HG03521 (cell line): ENCODE results near the gene ZSWIM3.
"Not testable (repeated sequence)": the region's sequence is repeated elsewhere in the genome, so short reads cannot be mapped to it uniquely, and the experiment has no call there.

Source experiments
- ATAC-seq: cut with Tn5 transposase; IDR thresholded peaks from one replicate; pipeline ENCODE4 v1.9.1; 2021; ENCODE audit warnings: mild to moderate bottlenecking, moderate library complexity; ENCODE audit not compliant: unreplicated experiment

The ZSWIM3 gene

GRCh38 chr20:45859916-45860315 lies 2.5 kb downstream of the ZSWIM3 start:
- ATAC-seq, result no peak

- no peak for ATAC-seq
Observed at GRCh38 chr20:45860560-45861220, 3.3 kb downstream of the ZSWIM3 start.

GRCh38 chr20:45861221-45862075 lies 4.0 kb downstream of the ZSWIM3 start:
- ATAC-seq, result no peak

GRCh38 chr20:45863543-45864470 lies 6.4 kb downstream of the ZSWIM3 start:
- no peak for ATAC-seq

- ATAC-seq, result no peak
Observed at GRCh38 chr20:45866454-45866853, 9.0 kb downstream of the ZSWIM3 start.

GRCh38 chr20:45867136-45867818 lies 9.9 kb downstream of the ZSWIM3 start:
- ATAC-seq, result no peak

DNA sequence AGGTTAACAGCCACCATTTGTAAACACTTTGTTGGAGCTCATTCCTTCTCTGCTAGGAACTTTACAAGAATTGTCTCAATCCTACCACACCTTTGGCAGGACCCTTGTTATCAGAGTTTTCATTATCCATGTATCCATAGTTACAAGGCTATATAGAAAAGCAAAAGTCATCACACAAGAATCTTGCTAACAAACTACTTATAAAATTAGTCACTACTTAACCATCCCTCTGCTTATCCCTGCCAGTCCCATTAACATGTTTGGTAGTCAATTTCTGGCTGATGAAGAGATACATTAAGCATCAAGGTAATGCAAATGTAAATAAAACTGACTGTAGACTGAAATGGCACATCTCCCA lies 10.4 kb downstream of the ZSWIM3 start:
- ATAC-seq, result no peak

- no peak for ATAC-seq
Observed at GRCh38 chr20:45872626-45873025, 15.2 kb downstream of the ZSWIM3 start.

DNA sequence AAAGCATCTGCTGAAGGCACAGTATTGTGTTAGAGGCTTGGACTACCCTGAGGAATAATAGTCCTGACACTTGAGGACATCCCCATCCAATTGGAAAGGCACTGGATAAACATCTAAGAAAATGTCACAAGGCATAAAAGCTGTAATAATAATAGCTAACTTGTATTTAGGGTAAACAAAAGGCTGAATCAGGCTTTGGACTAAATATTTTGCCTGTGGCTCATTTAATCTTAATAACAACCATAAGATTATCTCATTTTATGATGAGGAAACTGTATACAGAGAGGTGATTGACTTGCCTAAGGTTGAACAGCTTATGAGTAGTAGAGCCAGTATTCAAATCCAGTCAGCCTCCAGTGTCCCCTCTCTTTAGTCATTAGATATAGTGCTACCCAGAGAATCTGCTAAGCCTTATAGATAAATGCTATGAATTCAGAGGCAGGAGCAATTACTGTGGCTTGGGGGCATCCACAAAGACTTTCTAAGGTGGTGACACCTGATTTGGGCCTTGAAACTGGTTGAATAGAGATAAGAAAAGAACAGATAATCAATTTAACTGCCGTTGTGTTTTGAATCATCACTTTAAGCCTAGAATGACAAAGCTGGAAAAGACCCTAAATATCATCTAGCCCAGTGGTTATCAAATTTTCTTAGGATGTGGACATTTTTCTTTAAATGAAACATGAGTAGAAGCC lies 16.1 kb downstream of the ZSWIM3 start:
- ATAC-seq, result no peak

DNA sequence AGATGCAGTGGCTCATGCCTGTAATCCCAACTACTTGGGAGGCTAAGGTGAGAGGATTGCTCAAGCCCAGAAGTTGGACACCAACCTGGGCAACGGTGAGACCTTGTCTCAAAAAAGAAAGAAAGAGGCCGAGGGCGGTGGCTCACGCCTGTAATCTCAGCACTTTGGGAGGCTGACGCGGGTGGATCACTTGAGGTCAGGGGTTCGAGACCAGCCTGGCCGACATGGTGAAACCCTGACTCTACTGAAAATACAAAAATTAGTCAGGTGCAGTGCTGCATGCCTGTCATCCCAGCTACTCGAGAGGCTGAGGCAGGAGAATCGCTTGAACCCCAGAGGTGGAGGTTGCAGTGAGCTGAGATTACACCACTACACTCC lies 16.7 kb downstream of the ZSWIM3 start:
- ATAC-seq, result not testable (repeated sequence)

DNA sequence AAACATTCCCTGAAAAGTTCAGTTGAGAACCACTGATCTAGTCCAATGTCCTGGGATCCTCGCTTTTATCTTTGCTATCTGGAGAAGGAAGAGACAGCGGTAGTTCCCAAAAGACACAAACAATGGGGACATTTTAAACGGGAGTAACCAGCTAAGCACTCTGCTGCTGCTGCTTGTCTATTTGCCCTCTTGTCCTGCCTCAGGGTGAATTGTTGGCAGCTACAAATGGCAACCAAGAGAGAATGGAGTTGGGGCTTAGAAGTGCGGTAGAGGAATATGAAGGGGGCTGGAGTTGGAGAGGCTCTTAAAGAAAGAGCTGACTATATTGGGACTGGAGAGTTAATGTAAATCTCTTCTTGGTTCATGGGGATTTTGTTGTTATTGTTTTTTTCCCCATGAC lies 17.2 kb downstream of the ZSWIM3 start:
- no peak for ATAC-seq

DNA sequence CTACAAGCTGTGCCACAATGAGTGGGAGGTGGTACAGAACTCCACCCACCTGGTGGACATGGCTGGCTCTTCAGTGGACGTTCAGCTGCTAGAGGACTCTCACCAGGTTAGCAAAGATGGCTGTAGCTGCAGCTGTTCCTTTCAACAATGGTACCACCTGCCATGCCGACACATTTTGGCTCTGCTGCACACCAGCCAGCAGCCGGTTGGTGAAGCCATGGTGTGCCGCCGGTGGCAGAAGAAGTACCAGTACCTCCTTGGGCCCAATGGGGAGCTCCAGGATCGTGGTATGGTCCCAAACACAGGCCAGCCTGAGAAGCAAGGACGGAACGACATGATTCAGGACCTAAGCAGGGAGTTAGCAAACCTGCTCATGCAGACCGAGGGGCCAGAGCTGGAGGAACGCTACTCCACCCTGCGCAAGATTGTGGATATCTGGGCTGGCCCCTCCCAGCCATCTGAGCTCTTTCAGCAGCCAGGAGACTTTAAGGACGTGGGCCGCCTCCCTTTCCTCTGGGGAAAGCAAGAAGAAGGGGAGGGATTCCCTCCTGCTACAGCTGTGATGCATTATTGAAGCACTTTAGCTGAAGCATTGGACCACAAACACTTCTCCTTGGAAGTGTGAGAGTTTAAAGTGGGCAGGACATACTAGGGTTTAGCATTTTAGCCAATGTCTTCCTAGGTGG lies 20.8 kb downstream of the ZSWIM3 start:
- no peak for ATAC-seq

DNA sequence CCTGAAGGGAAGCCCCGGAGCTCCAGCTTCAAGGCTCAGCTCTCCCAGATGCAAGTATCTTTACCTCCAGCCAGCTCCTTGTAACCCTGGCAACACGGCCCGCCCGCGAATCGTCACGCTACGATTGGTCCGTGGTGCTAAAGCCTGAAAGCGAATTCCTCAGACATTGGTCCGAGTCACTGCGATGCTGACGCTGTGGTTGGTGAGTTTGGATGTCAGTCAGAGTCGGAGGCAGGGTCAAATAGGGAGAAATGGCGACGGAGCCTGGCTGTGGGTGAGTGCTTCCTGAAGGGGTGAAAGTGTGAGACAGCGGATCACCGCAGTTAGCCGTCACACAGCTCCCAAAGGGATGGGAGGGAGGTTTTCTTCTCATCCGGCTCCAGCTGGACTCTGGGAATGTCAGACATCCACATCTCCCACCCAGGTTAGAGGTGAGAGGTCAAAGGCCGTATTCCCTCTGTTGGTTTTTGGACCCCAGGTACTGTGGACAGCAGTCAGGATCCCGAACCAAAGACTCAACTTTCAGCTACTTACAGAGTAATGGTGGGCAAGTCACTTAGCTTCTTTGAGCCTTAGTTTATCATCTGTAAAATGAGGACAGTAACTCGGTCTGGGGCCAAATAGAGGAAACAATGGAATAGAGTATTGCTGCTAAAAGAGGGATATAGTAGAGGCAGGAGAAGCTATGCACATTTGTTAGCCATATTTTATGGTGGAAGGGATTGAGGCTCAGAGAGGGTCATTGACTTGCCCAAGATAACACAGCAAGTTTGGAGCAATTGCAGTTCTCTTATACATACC lies 23.8 kb downstream of the ZSWIM3 start, which contains the start of gene ZSWIM1:
Gene ZSWIM1, plus strand, starts transcription at position 240 of the 801 bp plus-strand sequence. CDS start 1,366 bp downstream, outside the sequence.
- ATAC-seq, result peak; percentile 95

GRCh38 chr20:45882469-45883099 lies 25.2 kb downstream of the ZSWIM3 start:
- ATAC-seq, result no peak

- no peak for ATAC-seq
Observed at GRCh38 chr20:45883100-45883469, 25.7 kb downstream of the ZSWIM3 start.

DNA sequence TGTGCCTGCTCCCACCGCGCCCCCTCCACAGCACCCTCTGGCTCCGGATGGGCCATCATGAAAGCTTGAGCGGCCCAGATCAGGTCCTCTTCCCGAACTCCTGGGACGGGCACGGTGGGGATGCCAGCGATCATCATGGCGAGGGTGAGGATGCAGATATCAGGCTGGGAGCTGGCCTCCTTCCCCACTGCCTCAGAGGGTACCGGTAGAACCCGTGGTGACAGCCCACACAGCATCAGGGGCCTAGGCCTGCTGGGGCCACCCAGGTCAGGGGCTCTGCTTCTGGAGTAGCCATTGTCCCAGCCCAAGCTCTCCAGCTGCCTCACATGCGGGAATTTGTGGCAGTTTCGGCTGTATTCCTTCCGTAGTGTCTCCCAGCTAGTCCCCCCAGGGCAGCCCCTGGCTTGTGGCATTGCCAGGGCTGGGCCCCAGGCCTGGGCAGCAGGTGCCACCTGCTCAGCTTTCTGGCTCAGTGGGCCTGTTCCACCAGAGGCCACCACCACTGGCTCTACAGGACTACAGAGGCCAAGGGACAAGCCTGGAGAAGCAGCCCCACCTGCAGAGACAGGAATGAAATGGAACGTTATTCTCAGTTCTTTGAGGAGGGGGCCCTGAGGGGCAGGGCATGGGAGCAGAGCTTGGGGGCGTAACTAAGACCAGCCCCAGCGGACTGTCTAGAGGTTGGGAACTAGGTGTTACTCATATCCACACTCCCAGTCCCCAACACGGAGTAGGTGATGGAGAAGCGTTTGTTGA lies 29.4 kb downstream of the ZSWIM3 start:
- ATAC-seq, result no peak

- ATAC-seq, result no peak
Observed at GRCh38 chr20:45887346-45887715, 29.9 kb downstream of the ZSWIM3 start, which contains the start of gene SPATA25. Gene SPATA25 (minus strand): TSS chr20:45887622. CDS start chr20:45887590, 32 bp downstream.
